HG02623 (cell line): Measurements from ENCODE around the gene ASNSD1.
"Not testable (repeated sequence)": the region's sequence is repeated elsewhere in the genome, so short reads cannot be mapped to it uniquely, and the experiment has no call there.

Source experiments
- ATAC-seq: cut with Tn5 transposase; IDR thresholded peaks from one replicate; pipeline ENCODE4 v1.9.1; 2021; ENCODE audit warnings: moderate library complexity; ENCODE audit not compliant: unreplicated experiment

Gene ASNSD1

DNA sequence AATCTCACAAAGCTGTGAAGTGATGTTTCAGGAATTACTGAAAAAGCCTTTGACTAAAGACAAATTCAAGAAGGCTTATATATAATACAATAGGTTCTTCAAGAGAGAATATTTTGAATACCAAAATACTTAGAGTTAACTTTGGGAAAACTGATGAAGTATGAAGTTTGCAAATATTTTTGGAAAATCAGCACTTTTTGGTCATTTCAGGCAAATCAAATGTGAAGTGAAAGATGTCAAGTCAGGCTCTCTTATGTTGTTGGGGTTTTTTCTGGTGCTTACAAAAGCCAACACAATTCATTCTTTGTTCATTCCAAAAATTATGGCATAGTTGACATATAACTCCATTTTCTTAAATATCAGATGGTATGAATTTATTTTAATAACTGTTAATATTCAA lies 14.7 kb upstream of the ASNSD1 start:
- no peak for ATAC-seq

DNA sequence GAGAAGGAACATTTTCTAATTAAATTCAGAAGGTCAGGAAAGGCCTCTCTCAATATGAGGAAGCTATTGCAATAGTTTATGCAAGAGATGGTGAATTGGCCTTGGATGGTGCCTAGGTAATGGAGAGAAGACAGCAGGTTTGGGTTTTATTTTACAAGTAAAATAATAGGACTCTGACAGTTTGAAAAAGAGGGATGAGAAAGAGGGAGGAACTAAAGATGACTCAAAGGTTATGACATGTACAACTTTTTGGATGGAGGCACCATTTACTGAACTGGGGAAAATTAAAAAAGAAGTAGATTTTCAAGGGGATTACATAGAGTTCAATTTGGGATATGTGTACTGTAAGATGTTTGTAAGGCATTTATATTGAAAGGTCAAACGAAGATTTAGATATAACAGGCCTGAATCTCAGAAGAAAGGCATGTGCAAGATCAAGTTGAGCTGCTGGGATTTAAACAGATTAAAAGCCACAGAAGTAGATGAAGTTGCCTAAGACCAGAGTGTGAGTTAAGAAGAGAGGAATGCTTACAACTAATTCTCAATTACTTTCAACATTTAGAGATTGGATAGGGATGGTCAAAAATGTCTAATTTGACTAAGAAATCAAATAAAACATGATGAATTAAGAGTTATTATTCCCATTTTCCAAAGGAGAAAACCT lies 12.3 kb upstream of the ASNSD1 start:
- no peak for ATAC-seq

DNA sequence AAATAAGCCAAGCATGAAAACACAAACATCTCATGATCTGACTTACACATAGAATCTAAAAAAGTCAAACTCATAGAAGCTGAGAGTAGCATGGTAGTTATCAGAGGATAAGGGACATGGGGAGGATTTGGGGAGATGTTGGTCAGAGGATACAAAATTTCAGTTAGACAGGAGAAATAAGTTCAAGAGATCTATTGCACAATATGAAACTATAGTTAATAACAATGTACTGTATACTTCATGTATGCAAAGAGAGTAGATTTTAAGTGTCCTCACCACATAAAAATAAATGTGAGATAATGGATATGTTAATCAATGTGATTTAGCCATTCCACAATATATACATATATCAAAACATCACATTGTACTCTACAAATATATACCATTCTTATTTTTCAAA lies 10.0 kb upstream of the ASNSD1 start:
- no peak for ATAC-seq

DNA sequence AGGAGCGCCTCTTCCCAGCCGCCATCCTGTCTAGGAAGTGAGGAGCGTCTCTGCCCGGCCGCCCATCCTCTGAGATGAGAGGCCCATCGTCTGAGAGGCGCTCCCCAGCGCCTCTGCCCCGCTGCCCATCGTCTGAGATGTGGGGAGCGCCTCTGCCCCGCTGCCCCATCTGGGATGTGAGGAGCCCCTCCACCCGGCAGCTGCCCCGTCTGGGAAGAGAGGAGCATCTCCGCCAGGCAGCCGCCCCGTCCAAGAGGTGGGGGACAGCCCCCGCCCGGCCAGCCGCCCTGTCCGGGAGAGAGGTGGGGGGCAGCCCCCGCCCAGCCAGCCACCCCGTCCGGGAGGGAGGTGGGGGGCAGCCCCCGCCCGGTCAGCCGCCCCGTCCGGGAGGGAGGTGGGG lies 7.8 kb upstream of the ASNSD1 start:
- not testable (repeated sequence) for ATAC-seq

DNA sequence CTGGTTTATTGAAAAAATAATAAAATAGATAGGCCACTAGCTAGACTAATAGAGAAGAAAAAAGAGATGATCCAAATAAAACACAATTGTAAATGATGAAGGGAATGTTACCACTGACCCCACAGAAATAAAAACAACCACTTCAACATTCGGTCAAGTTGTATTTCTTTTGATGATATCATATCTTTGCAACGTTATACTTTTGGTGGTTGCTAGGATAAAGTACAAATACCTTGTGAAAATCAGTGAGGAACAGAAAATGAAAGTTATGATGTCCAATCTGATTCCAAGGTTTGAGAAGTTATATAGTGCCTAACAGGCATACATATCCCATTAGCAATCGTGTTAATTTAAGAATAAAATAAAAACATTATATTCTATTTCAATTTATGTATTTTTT lies 6.6 kb upstream of the ASNSD1 start:
- ATAC-seq, result no peak

DNA sequence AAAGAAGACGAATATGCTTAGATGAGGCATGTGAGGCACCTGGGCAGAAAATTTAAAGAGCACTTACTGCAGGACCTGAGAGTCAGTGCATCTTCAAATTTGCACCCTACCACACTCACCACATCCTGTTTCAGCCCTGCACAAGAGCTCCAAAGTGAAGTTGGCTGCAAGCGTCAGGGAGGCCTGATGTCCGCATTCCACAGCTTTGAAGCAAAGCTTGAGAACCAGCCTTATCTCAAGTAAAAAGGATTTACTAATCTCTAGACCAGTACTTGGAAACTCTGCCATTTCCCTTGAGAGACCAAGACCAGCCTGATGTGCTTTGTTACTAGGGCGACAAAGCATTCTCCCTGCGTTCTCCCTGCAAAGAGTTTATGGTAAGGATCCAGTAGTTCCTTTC lies 3.4 kb upstream of the ASNSD1 start:
- ATAC-seq, result peak; percentile 36

DNA sequence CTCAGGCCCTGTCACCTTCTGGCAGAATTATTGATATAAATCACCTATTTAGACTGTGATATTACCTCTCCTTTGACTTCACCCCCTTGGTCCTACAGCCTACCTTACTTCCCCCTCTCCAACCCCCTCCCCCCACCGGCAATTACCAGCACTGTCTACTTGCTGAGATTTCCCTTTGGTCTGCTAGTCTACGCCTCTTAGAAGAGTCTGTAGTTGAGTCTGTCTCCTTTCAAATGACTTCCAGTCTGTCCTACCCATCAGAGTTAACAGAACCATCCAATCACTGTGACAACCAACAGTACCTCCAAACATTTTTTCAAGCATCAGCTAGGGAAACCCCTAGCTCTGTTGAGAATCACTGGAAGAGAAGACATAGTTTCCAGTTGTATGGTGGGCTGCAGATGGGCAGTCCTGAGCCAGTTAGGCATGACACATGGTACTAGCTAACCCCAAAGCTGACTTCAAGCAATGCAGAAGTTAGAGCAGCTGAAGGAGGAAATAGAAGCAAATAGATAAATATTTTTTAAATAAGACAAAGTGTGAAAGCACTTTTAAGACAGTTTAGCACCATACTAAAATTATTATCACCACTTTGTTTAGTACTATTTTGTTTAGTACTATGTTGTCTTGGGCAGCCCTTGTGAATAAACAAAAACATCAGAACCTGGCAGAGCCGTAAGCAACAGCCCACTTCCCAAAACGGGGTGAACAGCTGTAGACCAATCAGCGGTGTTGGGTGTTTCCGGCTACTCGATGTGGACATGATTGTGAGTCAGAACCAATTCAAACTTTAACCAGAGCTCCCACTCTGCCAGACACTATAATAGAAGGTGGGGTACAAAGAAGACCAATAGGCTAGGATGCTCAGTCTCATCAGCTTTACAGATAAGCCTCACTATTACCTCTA lies 2.7 kb upstream of the ASNSD1 start:
- no peak for ATAC-seq

DNA sequence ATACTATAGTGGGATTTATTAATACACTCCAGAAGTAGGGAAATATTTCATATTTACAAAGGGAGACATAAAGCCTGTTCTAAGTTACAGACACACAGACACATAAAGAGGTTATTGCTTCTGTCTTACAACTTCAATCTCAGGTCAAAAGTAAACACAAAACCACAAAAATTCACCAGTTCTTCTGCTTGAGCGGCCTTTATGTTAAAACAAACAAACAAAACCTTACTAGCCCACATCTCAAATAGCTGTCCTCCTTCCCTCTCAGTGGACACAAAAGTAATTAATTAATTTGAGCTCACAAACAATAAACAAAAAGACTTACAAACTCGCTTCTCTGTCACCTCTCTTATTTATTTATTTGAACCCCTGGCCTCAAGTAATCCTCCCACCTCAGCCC lies 1.5 kb upstream of the ASNSD1 start:
- no peak for ATAC-seq

DNA sequence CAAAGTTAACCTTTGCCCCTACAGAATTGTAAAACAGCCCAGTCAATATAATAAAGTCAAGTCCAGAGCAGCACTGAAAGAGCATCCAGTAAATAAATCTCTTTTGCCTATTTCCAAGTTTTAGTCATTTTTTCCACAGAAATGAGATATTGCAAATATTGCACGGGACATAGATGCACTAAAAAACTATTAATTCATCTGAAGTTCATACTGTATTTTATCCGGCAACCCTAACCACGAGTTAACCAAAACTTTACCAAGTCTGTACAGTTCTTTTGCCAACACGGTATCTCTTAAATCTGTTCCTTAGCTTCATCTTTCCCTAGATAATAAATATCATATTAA lies 484 bp upstream of the ASNSD1 start:
- ATAC-seq, result no peak

DNA sequence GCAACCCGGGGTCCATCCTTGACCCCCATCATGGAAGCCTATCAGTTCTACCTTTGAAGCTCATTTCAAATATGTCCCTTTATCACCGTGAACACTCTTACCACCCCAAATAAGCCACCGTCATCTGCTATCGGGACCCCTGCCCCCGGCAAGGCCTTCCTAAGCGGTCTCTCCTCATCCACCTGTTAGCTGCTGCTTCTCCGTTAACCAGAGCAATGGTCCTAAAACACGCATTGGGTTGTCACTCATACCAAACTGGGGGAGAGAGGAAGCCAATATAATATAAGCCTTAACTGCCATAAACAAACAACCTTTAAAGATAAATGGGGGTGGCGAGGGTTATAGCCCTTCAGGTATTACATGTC lies 680 bp downstream of the ASNSD1 start:
- no peak for ATAC-seq

DNA sequence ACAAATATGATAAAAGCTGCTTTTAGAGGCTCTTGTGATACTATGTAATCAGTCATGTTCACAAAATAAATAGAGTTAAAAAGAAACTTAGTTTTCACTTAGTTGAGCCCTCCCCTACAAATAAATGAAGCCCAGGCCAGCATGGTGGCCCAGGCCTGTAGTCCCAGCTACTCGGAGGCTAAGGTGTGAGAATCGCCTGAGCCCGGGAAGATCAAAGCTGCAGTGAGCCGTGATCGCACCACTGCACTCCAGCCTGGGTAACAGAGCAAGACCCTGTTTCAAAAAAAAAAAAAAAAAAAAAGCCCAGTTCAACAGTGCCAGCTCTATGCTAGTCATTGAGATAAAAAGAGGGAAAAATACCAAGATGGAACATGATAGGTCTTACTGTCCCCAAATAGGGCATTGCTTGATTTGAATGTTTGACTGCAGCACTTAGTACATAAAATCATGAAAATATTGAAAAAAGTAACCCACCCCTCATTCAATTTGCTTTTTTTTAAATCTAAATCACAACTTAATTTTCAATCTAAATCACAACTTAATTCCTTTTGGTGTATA lies 1.5 kb downstream of the ASNSD1 start:
- ATAC-seq, result no peak

DNA sequence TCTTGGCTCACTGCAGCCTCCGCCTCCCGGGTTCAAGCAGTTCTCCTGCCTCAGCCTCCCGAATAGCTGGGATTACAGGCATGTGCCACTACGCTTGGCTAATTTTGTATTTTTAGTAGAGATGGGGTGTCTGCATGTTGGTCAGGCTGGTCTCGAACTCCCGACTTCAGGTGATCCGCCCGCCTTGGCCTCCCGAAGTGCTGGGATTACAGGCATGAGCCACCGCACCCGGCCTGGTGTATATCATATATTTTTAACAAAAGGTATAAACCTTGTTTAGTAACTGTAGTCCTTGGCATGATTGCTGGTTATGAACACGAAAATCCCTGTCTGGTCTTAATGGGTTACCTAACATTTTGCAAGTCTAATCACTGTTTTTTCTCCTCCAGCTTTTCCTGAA lies 2.1 kb downstream of the ASNSD1 start:
- ATAC-seq, result not testable (repeated sequence)

DNA sequence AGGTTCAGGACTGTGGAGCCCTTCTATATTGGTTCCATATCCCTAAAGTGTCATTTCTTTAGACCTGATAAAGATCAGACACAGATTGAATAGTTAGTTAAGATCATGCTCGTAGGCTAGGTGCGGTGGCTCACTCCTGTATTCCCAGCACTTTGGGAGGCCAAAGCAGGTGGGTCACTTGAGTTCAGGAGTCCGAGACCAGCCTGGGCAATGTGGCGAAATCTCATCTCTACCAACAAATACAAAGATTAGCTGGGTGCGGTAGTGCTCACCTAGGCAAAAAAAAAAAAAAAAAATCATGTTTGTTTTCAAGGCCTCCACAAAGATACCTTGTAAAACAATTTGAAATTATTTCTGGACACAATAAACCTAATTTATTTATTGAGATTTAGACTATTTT lies 8.7 kb downstream of the ASNSD1 start:
- no peak for ATAC-seq

DNA sequence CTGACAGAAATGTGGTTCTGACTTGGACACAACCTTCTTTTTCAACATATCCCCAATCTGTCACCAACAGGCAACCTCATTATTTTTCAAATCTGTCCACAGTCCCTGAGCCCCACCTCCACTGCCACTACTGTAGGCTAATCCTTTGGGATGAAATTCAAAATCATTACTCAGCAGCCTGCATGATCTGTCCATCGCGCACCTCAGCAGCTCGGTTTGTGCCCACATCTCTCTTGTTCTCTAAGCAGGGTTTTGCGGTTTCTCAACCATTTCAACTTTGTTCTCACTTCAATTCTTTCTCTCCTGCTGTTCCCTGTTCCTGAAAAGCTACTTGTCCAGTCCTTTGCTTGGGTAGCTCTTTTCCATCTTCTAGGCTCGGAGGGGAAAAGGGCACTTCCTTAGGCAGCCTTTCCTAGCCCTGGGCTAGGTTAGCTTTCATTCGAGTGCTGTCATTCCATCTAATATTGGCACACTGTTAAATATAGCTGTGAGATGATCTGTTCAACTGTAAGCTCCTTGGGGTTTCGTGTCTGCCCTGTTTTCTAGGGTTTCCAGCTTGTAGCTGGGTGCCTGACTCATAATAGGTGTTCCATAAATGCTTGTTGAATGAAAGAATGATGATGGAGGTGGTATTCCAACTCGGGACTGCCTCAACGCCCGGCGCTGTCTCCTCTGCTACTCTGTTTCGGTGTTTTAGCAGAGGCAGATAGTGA lies 12.6 kb downstream of the ASNSD1 start:
- ATAC-seq, result no peak

DNA sequence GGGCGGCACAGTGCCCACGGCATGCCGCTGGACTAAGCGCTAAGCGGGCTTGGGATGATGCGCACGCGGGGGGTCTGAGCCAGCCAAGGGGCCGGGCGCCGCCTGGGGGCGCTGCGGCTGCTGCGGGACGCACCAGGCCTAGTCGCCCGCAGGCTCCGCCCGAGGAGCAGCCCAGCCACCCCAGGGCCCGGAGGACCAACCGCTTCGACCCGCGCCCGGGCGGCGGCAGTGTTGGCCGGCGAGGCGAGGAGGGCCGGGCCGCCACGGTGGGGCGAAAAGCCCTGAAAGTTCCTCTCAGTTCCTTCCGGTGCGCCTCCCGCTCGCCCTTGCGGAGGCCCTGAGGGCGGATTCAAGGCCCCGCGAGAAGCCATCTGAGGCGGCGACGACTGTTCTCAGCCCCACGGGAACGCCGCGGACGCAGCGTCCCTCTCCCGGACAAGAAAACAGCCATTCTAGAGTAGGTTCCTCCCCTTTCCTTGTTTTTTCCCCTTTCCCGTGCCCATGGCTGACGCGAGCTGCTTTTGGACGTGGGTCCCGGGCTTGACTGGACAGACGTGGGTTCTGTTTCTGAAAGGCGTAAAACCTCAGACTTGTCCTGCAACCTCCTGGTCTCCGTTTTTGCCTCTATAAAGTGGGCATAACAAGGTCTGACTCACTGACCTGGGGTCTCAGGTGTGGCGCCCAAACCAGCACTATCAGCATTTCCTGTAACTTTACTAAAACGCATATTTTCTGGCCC lies 13.3 kb downstream of the ASNSD1 start, which contains the start of gene ANKAR:
Gene ANKAR, plus strand, starts transcription at position 297 of the 739 bp plus-strand sequence. CDS start 1,821 bp downstream, outside the sequence.
- peak; percentile 94 for ATAC-seq

DNA sequence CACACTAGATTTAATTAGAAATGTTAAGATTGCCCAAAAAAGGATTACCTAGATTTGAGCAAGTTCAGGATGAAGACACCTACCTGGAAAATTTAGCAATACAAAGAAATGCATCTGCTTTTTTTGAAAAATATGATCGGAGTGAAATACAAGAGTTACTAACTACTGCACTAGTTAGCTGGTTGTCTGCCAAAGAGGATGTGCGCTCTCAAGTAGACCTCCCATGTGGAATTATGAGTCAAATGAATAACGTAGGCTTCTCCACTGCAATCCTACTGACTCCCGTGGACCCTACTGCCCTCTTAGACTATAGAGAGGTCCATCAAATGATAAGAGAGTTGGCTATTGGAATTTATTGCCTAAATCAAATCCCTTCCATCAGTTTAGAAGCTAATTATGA lies 15.2 kb downstream of the ASNSD1 start:
- no peak for ATAC-seq

DNA sequence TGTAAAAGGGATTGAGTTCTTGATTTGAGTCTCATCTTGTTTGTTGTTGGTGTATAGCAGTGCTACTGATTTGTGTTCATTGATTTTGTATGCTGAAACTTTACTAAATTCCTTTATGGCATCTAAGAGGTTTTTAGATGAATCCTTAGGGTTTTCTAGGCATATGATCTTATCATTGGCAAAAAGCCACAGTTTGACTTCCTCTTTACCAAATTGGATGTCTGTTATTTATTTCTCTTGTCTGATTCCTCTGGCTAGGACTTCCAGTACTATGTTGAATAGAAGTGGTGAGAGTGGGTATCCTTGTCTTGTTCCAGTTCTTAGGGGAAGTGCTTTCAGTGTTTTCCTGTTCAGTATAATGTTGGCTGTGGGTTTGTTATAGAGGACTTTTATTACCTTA lies 18.0 kb downstream of the ASNSD1 start:
- ATAC-seq, result no peak

DNA sequence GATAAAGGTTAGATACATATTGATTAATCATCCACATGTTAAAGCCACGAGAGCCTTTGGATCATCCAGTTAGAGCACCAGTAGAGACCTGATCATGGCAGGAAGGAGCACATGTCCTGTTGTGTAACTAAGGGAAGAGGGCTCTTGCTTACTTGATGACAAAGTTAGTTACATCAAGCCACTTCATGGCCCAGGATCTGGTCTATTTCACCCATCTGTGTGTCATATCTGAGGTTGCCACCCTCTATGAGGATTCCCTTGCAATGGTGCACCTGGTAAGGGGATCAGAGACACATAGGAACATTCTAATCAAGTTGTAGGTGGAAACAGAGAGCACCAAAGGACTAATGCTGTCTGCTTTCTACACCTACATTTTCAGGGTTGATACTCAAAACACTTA lies 19.9 kb downstream of the ASNSD1 start:
- no peak for ATAC-seq

DNA sequence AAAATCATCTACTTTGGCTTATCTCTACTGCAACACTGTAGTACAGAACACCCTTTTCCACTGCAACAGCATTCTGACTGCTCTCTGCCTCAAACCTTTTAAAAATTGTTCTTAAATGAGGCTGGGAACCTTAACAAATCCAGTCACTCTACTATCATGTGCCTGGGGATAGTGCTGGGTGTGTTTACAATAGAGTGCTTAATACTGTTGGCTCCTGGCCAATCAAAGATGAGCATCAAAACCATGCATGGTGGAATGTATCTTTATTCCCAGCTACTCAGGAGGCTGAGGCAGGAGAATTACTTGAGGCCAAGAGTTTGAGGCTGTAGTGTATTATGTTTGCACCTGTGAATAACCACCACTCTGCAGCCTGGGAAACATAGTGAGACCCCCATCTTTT lies 20.6 kb downstream of the ASNSD1 start:
- no peak for ATAC-seq

DNA sequence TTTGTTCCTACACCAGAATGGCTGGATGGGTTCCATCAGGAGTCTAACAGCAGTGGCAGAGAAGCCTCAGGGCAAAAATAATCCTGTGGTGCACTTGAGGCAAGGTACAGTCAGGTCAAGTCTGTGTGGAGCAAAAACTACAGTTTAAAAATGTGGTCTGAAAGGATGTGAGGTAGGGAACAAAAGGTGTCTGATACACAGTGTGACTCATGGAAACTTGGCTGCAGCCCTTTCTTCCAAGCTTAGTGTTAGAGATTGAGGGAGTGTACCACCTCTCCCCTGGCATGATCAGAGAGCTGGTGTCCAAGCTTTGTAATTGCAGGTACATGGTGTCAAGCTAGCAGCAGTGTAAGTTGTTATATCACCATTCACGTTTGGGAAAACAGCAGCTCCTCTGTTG lies 22.1 kb downstream of the ASNSD1 start:
- no peak for ATAC-seq

DNA sequence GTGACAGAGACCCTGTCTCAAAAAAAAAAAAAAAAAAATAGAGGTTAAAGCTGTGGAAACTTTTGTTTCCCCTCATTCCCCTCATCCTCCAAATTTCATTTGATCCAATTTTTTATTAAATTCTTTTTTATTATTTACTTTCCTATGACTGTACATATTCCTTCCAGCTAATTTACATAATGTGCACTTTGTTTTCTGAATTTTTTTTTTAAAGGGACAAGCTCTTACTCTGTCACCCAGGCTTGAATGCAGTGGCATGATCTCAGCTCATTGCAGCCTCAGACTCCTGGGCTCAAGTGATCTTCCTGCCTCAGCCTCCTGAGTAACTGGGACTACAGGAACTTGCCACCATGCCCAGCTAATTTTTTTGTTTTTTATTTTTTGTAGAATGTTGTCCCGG lies 23.6 kb downstream of the ASNSD1 start:
- ATAC-seq, result no peak
